Naive thymus-derived CD4-positive, alpha-beta T cell (primary cell): ENCODE measurements around the gene SRCAP. TPM values are rescaled to one million over a fixed set of nuclear protein-coding genes. Genes with fewer than 3 reads are reported as not detected.
"Not testable (repeated sequence)": the region's sequence is repeated elsewhere in the genome, so short reads cannot be mapped to it uniquely, and the experiment has no call there.

Experiments used
- ATAC-seq: fragments of 150-1000 bp; cut with Tn5 transposase; 2 replicates; pipeline ENCODE4 v1.10.0; 2021; ENCODE audit warnings: mild to moderate bottlenecking, moderate library complexity
- CTCF ChIA-PET: fragments of 350-600 bp; sonication (Branson Sonifier 250); formaldehyde crosslinking; loops from one replicate; lab custom pipeline; 2021; ENCODE audit warnings: antibody characterized with exemption; lab: Charles Lee
- POLR2A ChIA-PET: fragments of 350-600 bp; sonication (Branson Sonifier 250); formaldehyde crosslinking; loops from one replicate; lab custom pipeline; 2021; ENCODE audit warnings: antibody characterized with exemption, inconsistent platforms; lab: Charles Lee
- DNase-seq, 9 donors: peaks; one replicate each; pipeline versions ENCODE4 v3.0.0 to v3.0.0-alpha.2; 2020 to 2022; ENCODE audit warnings: mixed read lengths in 1 of 9
- H3K27ac ChIP-seq: one replicate; pipeline ENCODE4 v1.7.0; 2013; ENCODE audit warnings: mild to moderate bottlenecking, low read depth, low read length, moderate library complexity
- H3K27me3 ChIP-seq, 2 donors: one replicate each; pipeline ENCODE4 v1.7.0; 2013; ENCODE audit warnings: low read length in 2 of 2, mild to moderate bottlenecking in 2 of 2, moderate library complexity in 2 of 2; ENCODE audit not compliant: control insufficient read depth in 2 of 2, insufficient read depth in 2 of 2
- H3K36me3 ChIP-seq, 3 experiments: 1 replicate in 2 of 3; 2 replicates in 1 of 3; pipeline ENCODE4 v1.7.0; 2013; ENCODE audit warnings: low read length in 3 of 3, mild to moderate bottlenecking in 3 of 3, moderate library complexity in 1 of 3; ENCODE audit not compliant: insufficient read depth in 3 of 3, control insufficient read depth in 2 of 3
- H3K4me1 ChIP-seq, 2 donors: one replicate each; pipeline ENCODE4 v1.7.0; 2013; ENCODE audit warnings: low read length in 2 of 2, mild to moderate bottlenecking in 2 of 2, moderate library complexity in 1 of 2; ENCODE audit not compliant: control insufficient read depth in 2 of 2, insufficient read depth in 2 of 2
- H3K4me3 ChIP-seq: 2 replicates; pipeline ENCODE4 v1.7.0; 2013; ENCODE audit warnings: mild to moderate bottlenecking, low read length
- H3K9me3 ChIP-seq, 3 experiments: 1 replicate in 2 of 3; 2 replicates in 1 of 3; pipeline ENCODE4 v1.7.0; 2013; ENCODE audit warnings: low read length in 3 of 3; ENCODE audit not compliant: control insufficient read depth in 2 of 3
- H3K27ac Mint-ChIP-seq, 9 donors: one replicate each; pipeline ENCODE4 v1.8.0; 2020 to 2022; ENCODE audit warnings: mixed read lengths in 9 of 9, mild to moderate bottlenecking in 8 of 9, moderate library complexity in 5 of 9, inconsistent platforms in 2 of 9
- H3K27me3 Mint-ChIP-seq, 5 donors: one replicate each; pipeline ENCODE4 v1.8.0; 2021 to 2022; ENCODE audit warnings: mixed read lengths in 5 of 5, mild to moderate bottlenecking in 1 of 5
- H3K36me3 Mint-ChIP-seq, 5 donors: one replicate each; pipeline ENCODE4 v1.8.0; 2020 to 2022; ENCODE audit warnings: mixed read lengths in 5 of 5, mild to moderate bottlenecking in 3 of 5, inconsistent platforms in 1 of 5
- H3K4me1 Mint-ChIP-seq, 7 donors: one replicate each; pipeline ENCODE4 v1.8.0; 2020 to 2022; ENCODE audit warnings: mixed read lengths in 7 of 7, mild to moderate bottlenecking in 3 of 7, inconsistent platforms in 1 of 7
- H3K4me3 Mint-ChIP-seq, 10 donors: one replicate each; pipeline ENCODE4 v1.8.0; 2020 to 2022; ENCODE audit warnings: mild to moderate bottlenecking in 10 of 10, mixed read lengths in 10 of 10, moderate library complexity in 6 of 10, inconsistent platforms in 2 of 10
- H3K9me3 Mint-ChIP-seq, 11 donors: one replicate each; pipeline ENCODE4 v1.8.0; 2020 to 2022; ENCODE audit warnings: mixed read lengths in 11 of 11, mild to moderate bottlenecking in 4 of 11, inconsistent platforms in 1 of 11, moderate library complexity in 1 of 11
- intact Hi-C, 2 donors: fragments of 100-400 bp; cut with micrococcal nuclease; formaldehyde crosslinking; loops; one replicate each; pipeline ENCODE4 v1.15.1; 2023
- polyA plus RNA-seq, 2 donors: library from polyadenylated mRNA; unstranded; fragments of 300-500 nt; fragmentation: Illumina TruSeq; gene quantifications; one replicate each; pipeline ENCODE4 v1.2.3, GENCODE V29; 2021
- total RNA-seq, 6 experiments: library from RNA in 5 of 6; stranded (reverse) in 5 of 6; gene quantifications; 1 replicate in 5 of 6; 2 replicates in 1 of 6; pipeline ENCODE4 v1.2.3 and lab custom pipeline; 2021 to 2026

Gene SRCAP
- total and polyA plus RNA-seq, 7 experiments from 2014 or later = 11.8 to 111 (median 86.7) TPM

GRCh38 chr16:30698139-30698815 is 694 bp upstream of the SRCAP start:
- ATAC-seq (peak; percentile 86), DNase-seq (peak; percentile 98 to 100 (median 99))
- H3K9me3 ChIP-seq = no peaks in the 10 kb centered on the region
- Mint-ChIP-seq H3K27ac (peak overlapping the region; percentile 99 to 100 (median 100)), H3K4me1 (peaks cover 26 to 48% (median 41%) of the 10 kb centered on the region in 7 donors), H3K4me3 (peak overlapping the region; percentile 87 to 99 (median 97)), H3K9me3 (peaks cover 0 to 3% (median 0%) of the 10 kb centered on the region in 11 donors), H3K27me3 (no peaks in the 10 kb centered on the region), H3K36me3 (peaks cover 3 to 18% (median 4%) of the 10 kb centered on the region in 5 donors)
- peak overlapping the region; percentile 86 for H3K4me3 ChIP-seq
- H3K27ac ChIP-seq = peak overlapping the region; percentile 99
- intact Hi-C loops = loop anchor here (1.0 to 10.0 kb wide), 26 partner anchors 19 to 759 kb away; partner anchors contain the start of genes FBRS (in 2 of the 2), PHKG2 (in 2 of the 2), PRR14 (in 2 of the 2) and ZNF785 (in 2 of the 2)
- no peaks in the 10 kb centered on the region for H3K27me3 ChIP-seq
- ChIA-PET CTCF (interaction anchor here (0.6 to 5.2 kb wide), 6 partner anchors 26 to 268 kb away, joined by 3 to 50 read pairs (median 4); partner anchors contain the start of genes DCTPP1 and FBRS), POLR2A (interaction anchor here (0.6 to 6.2 kb wide), 13 partner anchors 11 to 738 kb away, joined by 3 to 113 read pairs (median 4); partner anchors contain the start of genes FBRS, FUS, PRR14 and ZNF688)
- H3K4me1 ChIP-seq = peaks cover 15 to 35% of the 10 kb centered on the region in 2 donors
- peaks cover 7 to 29% (median 8%) of the 10 kb centered on the region in 3 experiments for H3K36me3 ChIP-seq

- ChIA-PET POLR2A (interaction anchor here (1.0 to 2.4 kb wide), 3 partner anchors 10 to 114 kb away, joined by 3 to 10 read pairs (median 5); partner anchors contain the start of gene ZNF785), CTCF (no interaction called here)
- no peak for ATAC-seq
- H3K27ac ChIP-seq = peak overlapping the region; percentile 99
- peaks cover 3 to 23% (median 4%) of the 10 kb centered on the region in 5 donors for H3K36me3 Mint-ChIP-seq
- no peaks in the 10 kb centered on the region for H3K27me3 ChIP-seq
- H3K9me3 Mint-ChIP-seq = peaks cover 0 to 3% (median 0%) of the 10 kb centered on the region in 11 donors
- DNase-seq = no peak
- peaks cover 15 to 42% (median 17%) of the 10 kb centered on the region in 3 experiments for H3K36me3 ChIP-seq
- peak overlapping the region; percentile 95 to 100 (median 99) for H3K27ac Mint-ChIP-seq
- no peaks in the 10 kb centered on the region for H3K9me3 ChIP-seq
- no peaks in the 10 kb centered on the region for H3K27me3 Mint-ChIP-seq
- peak overlapping the region; percentile 86 for H3K4me3 ChIP-seq
- peak overlapping the region; percentile 87 to 99 (median 98) for H3K4me3 Mint-ChIP-seq
- peaks cover 19 to 40% (median 32%) of the 10 kb centered on the region in 7 donors for H3K4me1 Mint-ChIP-seq
- peaks cover 15 to 27% of the 10 kb centered on the region in 2 donors for H3K4me1 ChIP-seq
- intact Hi-C loops = loop anchor here in 1 of 2 donors (2.0 to 10.0 kb wide), 8 partner anchors 17 to 758 kb away; partner anchors contain the start of genes ARMC5, FUS, SETD1A and TBX6
Measured at GRCh38 chr16:30699615-30700099, 686 bp downstream of the SRCAP start.

- peak overlapping the region in 7 of 10 donors; percentile 87 to 99 (median 99) for H3K4me3 Mint-ChIP-seq
- no peaks in the 10 kb centered on the region for H3K27me3 Mint-ChIP-seq
- H3K36me3 ChIP-seq = peaks cover 15 to 49% (median 20%) of the 10 kb centered on the region in 3 experiments
- H3K4me1 ChIP-seq = peaks cover 15 to 27% of the 10 kb centered on the region in 2 donors
- POLR2A ChIA-PET = interaction anchor here (0.7 to 2.4 kb wide), 4 partner anchors 9 to 115 kb away, joined by 3 to 10 read pairs (median 4); partner anchors contain the start of gene ZNF785
- no peak overlapping the region for H3K27ac ChIP-seq
- peak overlapping the region in 4 of 9 donors; percentile 48 to 100 (median 98) for H3K27ac Mint-ChIP-seq
- H3K9me3 Mint-ChIP-seq = peaks cover 0 to 3% (median 0%) of the 10 kb centered on the region in 11 donors
- no peak for ATAC-seq
- H3K36me3 Mint-ChIP-seq = peaks cover 3 to 23% (median 4%) of the 10 kb centered on the region in 5 donors
- intact Hi-C loops = no loop called here
- H3K27me3 ChIP-seq = no peaks in the 10 kb centered on the region
- no peak overlapping the region for H3K4me3 ChIP-seq
- no peaks in the 10 kb centered on the region for H3K9me3 ChIP-seq
- CTCF ChIA-PET = no interaction called here
- DNase-seq = no peak
- H3K4me1 Mint-ChIP-seq = peaks cover 19 to 39% (median 29%) of the 10 kb centered on the region in 7 donors
Measured at GRCh38 chr16:30700491-30700890, 1.5 kb downstream of the SRCAP start.

GRCh38 chr16:30700971-30701370 is 2.0 kb downstream of the SRCAP start:
- Histone ChIP-seq H3K27me3 (no peaks in the 10 kb centered on the region), H3K4me3 (no peak overlapping the region), H3K36me3 (peaks cover 17 to 54% (median 22%) of the 10 kb centered on the region in 3 experiments), H3K9me3 (no peaks in the 10 kb centered on the region), H3K27ac (no peak overlapping the region), H3K4me1 (peaks cover 15 to 27% of the 10 kb centered on the region in 2 donors)
- Mint-ChIP-seq H3K27me3 (no peaks in the 10 kb centered on the region), H3K27ac (peak overlapping the region in 3 of 9 donors; percentile 48 to 56 (median 56)), H3K9me3 (peaks cover 0 to 3% (median 0%) of the 10 kb centered on the region in 11 donors), H3K4me3 (peak overlapping the region in 3 of 10 donors; percentile 1 to 33 (median 17)), H3K4me1 (peaks cover 19 to 39% (median 29%) of the 10 kb centered on the region in 7 donors), H3K36me3 (peaks cover 3 to 23% (median 4%) of the 10 kb centered on the region in 5 donors)
- ChIA-PET CTCF (interaction anchor here (0.6 kb wide), 1 partner anchor 17 kb away, joined by 3 read pairs; no protein-coding TSS in a partner anchor), POLR2A (interaction anchor here (0.7 to 1.0 kb wide), 3 partner anchors 47 to 95 kb away, joined by 3 to 4 read pairs (median 3); no protein-coding TSS in a partner anchor)
- ATAC-seq (no peak), DNase-seq (no peak)
- intact Hi-C loops = no loop called here

GRCh38 chr16:30703071-30703470 is 4.1 kb downstream of the SRCAP start:
- Mint-ChIP-seq H3K36me3 (peaks cover 12 to 36% (median 18%) of the 10 kb centered on the region in 5 donors), H3K4me1 (peaks cover 10 to 29% (median 19%) of the 10 kb centered on the region in 7 donors), H3K4me3 (peak overlapping the region in 2 of 10 donors; percentile 12 to 58)
- CTCF ChIA-PET, H3K27me3 Mint-ChIP-seq, H3K27me3 ChIP-seq, H3K27ac Mint-ChIP-seq, H3K27ac ChIP-seq, intact Hi-C loops, H3K9me3 Mint-ChIP-seq, ATAC-seq, H3K9me3 ChIP-seq, H3K4me3 ChIP-seq, POLR2A ChIA-PET, DNase-seq: not testable (repeated sequence)
- peaks cover 38 to 74% (median 42%) of the 10 kb centered on the region in 3 experiments for H3K36me3 ChIP-seq
- peaks cover 11 to 17% of the 10 kb centered on the region in 2 donors for H3K4me1 ChIP-seq

- Mint-ChIP-seq H3K27ac (no peak overlapping the region), H3K36me3 (peaks cover 12 to 35% (median 19%) of the 10 kb centered on the region in 5 donors), H3K9me3 (no peaks in the 10 kb centered on the region), H3K4me1 (peaks cover 10 to 27% (median 19%) of the 10 kb centered on the region in 7 donors), H3K27me3 (no peaks in the 10 kb centered on the region), H3K4me3 (no peak overlapping the region)
- no peaks in the 10 kb centered on the region for H3K9me3 ChIP-seq
- ATAC-seq = no peak
- peaks cover 39 to 77% (median 42%) of the 10 kb centered on the region in 3 experiments for H3K36me3 ChIP-seq
- H3K4me1 ChIP-seq = peaks cover 11 to 17% of the 10 kb centered on the region in 2 donors
- intact Hi-C loops = no loop called here
- no peaks in the 10 kb centered on the region for H3K27me3 ChIP-seq
- ChIA-PET POLR2A (interaction anchor here (0.7 to 1.7 kb wide), 2 partner anchors 44 to 66 kb away, joined by 3 to 5 read pairs; partner anchors contain the start of gene PHKG2), CTCF (interaction anchor here (0.7 kb wide), 1 partner anchor 17 kb away, joined by 3 read pairs; no protein-coding TSS in a partner anchor)
- H3K4me3 ChIP-seq = no peak overlapping the region
- no peak for DNase-seq
- no peak overlapping the region for H3K27ac ChIP-seq
Measured at GRCh38 chr16:30703971-30704370, 5.0 kb downstream of the SRCAP start.
